H54 (cell line): ENCODE data around the gene NAALADL2.
A peak's percentile ranks its signal among the peaks of the same experiment; 100 is the strongest.
"Not testable (repeated sequence)": the region's sequence is repeated elsewhere in the genome, so short reads cannot be mapped to it uniquely, and the experiment has no call there.

Experiments used
- DNase-seq: peaks from one replicate; pipeline ENCODE4 v3.0.0; 2011; ENCODE audit warnings: low spot score, mixed read lengths; ENCODE audit not compliant: insufficient read length
- FAIRE-seq: peaks from 3 replicates; lab custom pipeline; 2011; peaks lifted over from hg19 to GRCh38; lab: Jason Lieb, UNC
- POLR2A ChIP-seq: IDR thresholded peaks from 2 replicates; pipeline ENCODE4 v1.6.1; 2011; ENCODE audit warnings: low read depth, mild to moderate bottlenecking, low read length

NAALADL2 gene

GRCh38 chr3:175144368-175144767 lies 285.2 kb downstream of the NAALADL2 start:
- DNase-seq (no peak), FAIRE-seq (no peak)
- TF ChIP-seq POLR2A, result no peak

GRCh38 chr3:175146258-175146657 lies 287.1 kb downstream of the NAALADL2 start:
- no peak for FAIRE-seq
- no peak for TF ChIP-seq POLR2A

GRCh38 chr3:175149675-175150074 lies 290.5 kb downstream of the NAALADL2 start:
- no peak for FAIRE-seq
- no peak for TF ChIP-seq POLR2A

More at GRCh38 chr3:175146258-175146657, 287.1 kb downstream of the NAALADL2 start:
- DNase-seq, result no peak

GRCh38 chr3:175150812-175151401 lies 291.8 kb downstream of the NAALADL2 start:
- DNase-seq (no peak), FAIRE-seq (no peak)
- no peak for TF ChIP-seq POLR2A

More at GRCh38 chr3:175149675-175150074, 290.5 kb downstream of the NAALADL2 start:
- no peak for DNase-seq

- DNase-seq, result no peak
- no peak for TF ChIP-seq POLR2A
- FAIRE-seq, result no peak
These were observed 294.5 kb downstream of the NAALADL2 start for GRCh38 chr3:175153595-175153994.

GRCh38 chr3:175155172-175155571 lies 296.0 kb downstream of the NAALADL2 start:
- DNase-seq (no peak), FAIRE-seq (no peak)
- no peak for TF ChIP-seq POLR2A

- no peak for TF ChIP-seq POLR2A
- DNase-seq, result no peak
- FAIRE-seq, result no peak
These were observed 300.1 kb downstream of the NAALADL2 start for GRCh38 chr3:175159202-175159601.

GRCh38 chr3:175161291-175161690 lies 302.2 kb downstream of the NAALADL2 start:
- DNase-seq (no peak), FAIRE-seq (no peak)
- TF ChIP-seq POLR2A, result no peak

- no peak for TF ChIP-seq POLR2A
- DNase-seq, result no peak
- FAIRE-seq, result no peak
These were observed 304.6 kb downstream of the NAALADL2 start for GRCh38 chr3:175163686-175164085.

GRCh38 chr3:175173117-175173516 lies 314.0 kb downstream of the NAALADL2 start:
- DNase-seq, FAIRE-seq: not testable (repeated sequence)

GRCh38 chr3:175176556-175176955 lies 317.4 kb downstream of the NAALADL2 start:
- TF ChIP-seq POLR2A, result no peak
- DNase-seq (no peak), FAIRE-seq (no peak)

GRCh38 chr3:175179055-175179454 lies 319.9 kb downstream of the NAALADL2 start:
- TF ChIP-seq POLR2A, result no peak
- no peak for FAIRE-seq
- no peak for DNase-seq

GRCh38 chr3:175184392-175184791 lies 325.3 kb downstream of the NAALADL2 start:
- FAIRE-seq, result no peak
- TF ChIP-seq POLR2A, result no peak
- no peak for DNase-seq

- no peak for TF ChIP-seq POLR2A
- DNase-seq (no peak), FAIRE-seq (no peak)
These were observed 326.8 kb downstream of the NAALADL2 start for GRCh38 chr3:175185903-175186302.

- DNase-seq (no peak), FAIRE-seq (peak; percentile 6)
- no peak for TF ChIP-seq POLR2A
These were observed 327.4 kb downstream of the NAALADL2 start for GRCh38 chr3:175186511-175186910.
